NCI-H2171 treated with DMSO at 0.1 percent for 48 hours (cell line): Measurements from ENCODE around the gene CCDC13.

Experiments used
- DNase-seq: peaks from one replicate; lab custom pipeline; 2025; lab: John Stamatoyannopoulos, UW

CCDC13 gene

DNA sequence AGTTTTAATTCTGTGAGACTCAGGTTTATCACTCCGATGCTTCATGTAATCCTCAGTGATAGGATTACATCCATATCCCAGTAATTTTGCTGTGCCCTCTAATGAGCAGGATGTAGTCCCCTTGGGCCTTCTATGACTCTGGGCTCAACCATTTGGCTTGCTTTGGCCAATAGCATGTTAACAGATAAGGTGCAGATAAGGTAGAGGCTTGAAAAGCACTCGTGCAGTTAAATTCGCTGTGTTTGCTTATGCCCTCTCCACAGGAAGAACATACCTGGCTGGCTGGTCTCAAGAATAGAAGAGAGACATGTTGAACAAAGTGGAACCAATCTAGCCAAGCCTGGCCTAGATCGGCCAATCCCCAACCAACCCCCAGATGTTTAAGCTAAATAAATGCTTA is 20.1 kb downstream of the CCDC13 start:
- no peak for DNase-seq

DNA sequence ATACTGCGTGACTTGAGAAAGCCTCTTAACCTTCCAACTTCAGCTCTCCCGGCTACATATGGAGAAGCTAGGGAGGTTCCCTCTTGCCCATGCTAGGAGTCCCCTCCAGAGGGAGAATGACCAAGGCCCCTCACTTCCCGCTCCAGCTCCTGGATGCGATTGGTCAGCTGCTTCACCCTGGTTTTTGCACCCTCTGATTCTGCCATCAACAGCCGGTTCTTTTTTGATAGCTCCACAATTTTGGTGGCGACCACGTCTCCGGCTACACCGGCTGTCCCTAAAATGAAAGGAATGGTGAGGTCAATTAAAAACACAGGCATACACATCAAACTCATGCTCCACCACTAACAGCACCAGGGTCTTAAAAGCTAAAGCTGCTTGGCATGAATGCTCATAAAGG is 20.6 kb downstream of the CCDC13 start:
- no peak for DNase-seq

- no peak for DNase-seq
These were observed 21.4 kb downstream of the CCDC13 start for GRCh38 chr3:42751609-42752008.

- DNase-seq: no peak
These were observed 22.2 kb downstream of the CCDC13 start for GRCh38 chr3:42750834-42751233.

DNA sequence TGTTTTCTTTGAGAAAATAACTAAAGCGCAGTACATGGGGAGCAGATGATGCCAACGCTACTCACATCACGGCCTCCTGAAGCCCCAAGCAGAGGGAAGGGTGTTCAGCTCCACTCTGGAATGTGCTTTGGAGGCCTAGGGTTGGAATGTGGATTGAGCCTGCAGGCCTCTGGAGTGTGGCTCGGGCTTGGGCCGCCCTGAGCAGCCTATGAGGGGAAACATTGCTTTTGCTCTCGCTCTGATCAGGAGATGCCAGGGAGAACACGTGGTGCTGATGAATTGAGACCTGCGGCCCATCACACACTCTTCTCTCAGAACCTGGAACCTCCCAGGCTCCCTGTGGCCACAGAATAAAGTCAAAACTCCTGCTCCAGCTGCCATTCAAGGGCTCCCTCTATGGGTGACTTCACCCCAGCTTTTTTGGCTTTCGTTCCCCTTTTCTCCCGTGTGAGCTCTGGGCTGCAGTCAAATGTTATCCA is 23.3 kb downstream of the CCDC13 start:
- no peak for DNase-seq

DNA sequence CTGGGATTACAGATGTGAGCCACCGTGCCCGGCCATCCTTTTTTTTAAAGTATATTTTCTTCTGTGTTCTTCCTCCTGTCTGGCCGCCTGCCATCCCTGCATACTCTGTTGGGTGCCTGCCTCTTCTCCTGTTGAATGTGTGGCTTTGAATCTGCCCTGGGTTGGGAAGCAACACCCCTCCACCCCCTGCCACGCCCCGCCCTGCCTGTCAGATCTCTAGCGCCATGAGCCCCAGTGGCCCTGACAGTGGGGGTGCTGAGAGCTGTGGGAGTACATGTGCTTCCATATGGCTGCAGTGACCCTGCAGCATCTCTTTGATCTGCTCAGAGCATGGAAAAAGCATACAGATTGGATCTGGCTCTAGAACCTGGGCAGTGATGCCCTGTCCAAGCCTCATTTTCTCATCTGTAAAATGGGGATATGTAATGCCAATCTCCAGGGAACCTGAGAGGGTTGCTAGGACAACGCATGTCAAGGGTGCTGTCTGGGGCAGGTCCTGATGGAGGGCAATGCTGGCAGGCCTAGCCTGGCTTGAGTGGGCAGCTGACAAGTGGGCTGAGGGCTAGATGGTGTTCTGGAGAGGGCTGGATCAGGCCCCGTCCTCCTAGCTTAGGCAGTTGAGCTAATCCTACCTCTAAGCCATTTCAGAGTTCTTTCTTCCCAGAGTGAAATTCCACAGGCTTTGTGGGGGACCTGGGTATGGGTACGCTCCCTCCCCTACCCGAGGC is 23.9 kb downstream of the CCDC13 start:
- no peak for DNase-seq

DNA sequence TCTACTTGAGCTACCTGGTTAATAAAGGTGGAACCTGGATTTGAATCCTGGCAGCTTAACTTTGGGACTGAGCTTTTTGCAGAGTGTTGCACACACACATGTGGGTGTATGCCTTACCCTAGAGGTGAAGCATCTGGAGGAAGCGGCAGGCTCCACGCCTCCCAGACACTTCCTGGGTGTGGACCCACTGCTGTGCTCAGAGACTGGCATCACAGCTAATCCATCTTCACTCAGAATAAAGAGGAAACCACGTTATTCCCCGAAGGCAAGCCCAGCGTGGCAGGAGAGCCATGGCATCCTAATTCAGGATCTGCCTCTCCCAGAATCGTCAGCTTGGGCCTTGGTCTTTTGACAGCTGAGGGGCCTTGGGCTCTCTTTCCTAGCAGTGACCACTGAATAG is 25.5 kb downstream of the CCDC13 start:
- DNase-seq: no peak

- DNase-seq: peak; percentile 56
These were observed 26.3 kb downstream of the CCDC13 start for GRCh38 chr3:42746455-42747450.

DNA sequence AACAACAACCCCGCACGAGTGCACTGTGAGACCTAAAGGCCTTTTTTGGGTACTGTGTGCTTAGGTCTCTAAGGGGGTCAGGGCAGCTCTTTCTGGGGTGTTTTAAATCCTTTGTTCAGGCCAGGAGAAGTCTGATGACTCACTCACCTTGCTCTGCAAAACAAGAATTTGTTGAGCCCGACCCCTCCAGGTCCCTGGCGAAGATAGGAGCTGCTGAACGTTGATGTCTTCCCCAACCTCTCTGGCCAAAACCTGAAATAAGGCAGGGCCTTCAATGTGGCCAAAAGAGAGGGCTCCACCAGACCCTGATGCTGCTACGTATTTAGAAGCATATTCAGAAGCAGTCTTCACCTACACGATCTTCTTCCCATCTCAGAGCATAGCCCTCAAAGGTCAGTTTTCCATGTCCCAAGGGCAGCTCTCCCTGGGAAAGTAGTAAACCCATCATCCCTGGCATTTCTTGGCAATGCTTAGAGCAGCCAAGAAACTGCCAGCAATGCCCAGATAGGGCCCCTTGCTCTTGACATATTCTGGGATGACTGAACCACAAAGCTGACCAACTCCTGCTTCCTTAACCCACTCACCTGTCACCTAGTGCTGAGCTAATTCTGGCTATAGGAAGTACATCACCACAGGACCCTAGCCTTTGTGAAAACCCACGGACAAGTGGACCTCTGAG is 27.1 kb downstream of the CCDC13 start:
- no peak for DNase-seq

GRCh38 chr3:42745291-42745745 is 27.7 kb downstream of the CCDC13 start:
- DNase-seq: peak; percentile 1

- DNase-seq: no peak
These were observed 29.7 kb downstream of the CCDC13 start for GRCh38 chr3:42743204-42743995.

GRCh38 chr3:42742688-42743087 is 30.4 kb downstream of the CCDC13 start:
- no peak for DNase-seq

DNA sequence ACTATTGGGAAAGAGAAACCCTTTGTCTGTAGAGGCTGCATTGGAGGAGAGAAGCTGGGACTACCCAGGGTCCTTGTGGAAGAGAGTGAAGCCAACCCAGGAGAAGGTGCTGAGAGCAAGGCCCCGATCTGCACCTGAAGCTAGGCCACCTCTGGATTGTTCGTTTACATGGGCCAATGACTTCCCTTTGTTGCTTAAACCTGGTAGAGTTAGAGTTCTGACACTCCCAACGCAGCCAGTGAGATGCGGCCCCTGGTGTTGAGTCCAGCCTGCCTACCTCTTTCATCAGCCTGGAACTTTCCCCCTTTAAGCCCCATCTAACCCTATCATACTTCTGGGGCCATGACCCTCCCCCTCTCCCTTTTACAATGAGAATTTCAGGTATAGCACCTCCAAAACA is 30.8 kb downstream of the CCDC13 start:
- no peak for DNase-seq

DNA sequence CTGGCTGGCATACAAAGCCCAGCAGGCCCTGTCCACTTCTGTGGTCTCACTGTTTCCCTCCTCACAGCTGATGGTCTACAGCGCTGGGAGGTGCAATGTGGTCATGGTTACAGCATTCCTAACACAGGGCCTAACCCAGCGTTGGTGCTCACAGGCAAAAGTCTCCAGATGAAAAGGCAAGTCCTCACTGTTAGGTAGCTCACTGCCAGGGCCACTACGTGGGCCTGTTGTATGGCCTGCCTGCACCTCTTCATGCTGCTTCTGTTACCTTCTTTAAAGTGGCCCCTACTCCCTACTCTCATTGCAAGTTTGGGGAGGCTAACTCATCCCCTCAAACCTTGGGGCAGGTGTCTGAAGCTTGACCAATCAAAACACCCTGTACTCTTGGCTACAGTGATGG is 31.3 kb downstream of the CCDC13 start:
- no peak for DNase-seq

GRCh38 chr3:42739401-42740158 is 33.5 kb downstream of the CCDC13 start:
- no peak for DNase-seq

DNA sequence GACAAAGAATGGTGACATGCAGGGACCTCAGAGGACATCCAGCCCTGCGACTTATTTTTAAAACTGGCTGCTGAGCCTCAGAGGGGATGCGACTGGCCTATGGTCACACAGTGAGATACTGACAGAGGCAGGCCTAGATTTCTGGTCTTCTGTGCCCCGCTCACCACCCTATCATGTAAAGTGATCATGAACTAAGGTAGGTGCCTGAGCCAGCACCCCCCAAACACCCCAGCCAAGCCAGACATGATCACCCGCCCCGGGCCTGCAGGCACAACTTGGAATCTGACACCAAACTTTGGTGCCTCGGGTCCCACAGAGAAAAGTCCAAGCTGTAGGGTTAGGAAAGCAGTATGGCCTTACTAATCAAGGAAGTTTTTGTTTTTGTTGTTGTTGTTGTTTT is 36.5 kb downstream of the CCDC13 start:
- DNase-seq: no peak

DNA sequence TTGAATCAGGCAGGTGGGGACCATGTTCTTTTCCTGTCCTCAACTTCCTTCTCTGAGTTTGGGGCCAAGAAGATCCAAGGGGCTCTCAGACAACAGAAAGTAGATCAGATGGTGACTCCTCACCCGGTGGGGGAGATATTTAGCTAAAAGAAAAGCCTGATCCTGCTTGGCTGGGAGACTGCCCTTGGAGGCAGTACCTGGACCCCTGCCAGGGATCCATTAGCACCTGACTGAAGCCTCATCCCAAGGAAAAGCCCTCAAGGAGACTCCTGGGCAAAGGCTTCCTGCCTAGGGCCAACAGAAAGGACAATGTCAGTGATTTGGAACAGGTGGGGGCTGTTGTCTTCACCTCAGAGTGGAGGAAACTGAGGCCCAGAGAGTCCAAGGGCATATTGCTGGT is 37.0 kb downstream of the CCDC13 start:
- DNase-seq: peak; percentile 1

DNA sequence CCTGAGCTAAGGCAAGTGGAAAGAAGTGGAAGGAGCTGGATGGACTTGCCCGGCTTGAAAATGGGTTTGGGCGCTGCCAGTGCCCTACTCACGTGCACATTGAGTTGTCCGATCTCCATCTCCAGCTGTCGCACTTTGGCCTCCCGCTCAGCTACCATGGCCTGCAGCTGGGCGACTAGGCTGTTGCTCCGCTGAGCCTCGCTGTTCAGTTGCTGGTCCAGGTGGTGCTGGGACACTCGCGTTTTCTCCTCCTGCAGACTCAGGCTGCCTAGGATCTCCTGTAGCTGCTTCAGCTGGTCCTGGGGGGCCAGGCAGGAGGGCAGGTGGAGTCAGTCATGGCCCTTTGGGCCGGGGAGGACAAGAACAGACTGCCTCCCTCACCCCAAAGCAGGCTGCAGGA is 37.4 kb downstream of the CCDC13 start:
- DNase-seq: no peak

DNA sequence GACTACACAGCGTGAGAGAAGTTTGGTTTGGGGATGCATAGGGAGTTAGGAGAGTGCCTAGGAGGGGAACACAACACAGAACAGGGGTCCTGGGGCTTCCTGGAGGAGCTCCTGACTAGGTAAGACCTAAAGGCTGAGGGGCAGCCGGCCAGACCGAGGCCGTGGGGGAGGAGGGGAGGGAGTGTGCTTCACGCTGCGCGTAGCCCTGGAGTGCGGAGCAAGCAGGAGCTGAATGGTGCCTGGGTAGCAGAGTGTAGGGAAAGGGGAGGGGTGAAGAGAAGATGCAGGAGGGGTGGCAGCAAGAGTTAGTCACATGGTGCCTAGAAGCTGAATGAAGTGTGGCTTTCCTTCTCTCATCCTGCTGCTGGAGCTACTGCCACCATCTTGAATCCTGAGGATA is 38.0 kb downstream of the CCDC13 start:
- no peak for DNase-seq

GRCh38 chr3:42734263-42734860 is 38.7 kb downstream of the CCDC13 start:
- no peak for DNase-seq
